NOMO-1 treated with dmso at 0.1 percent for 144 hours (cell line): ENCODE data around the gene EXO1.
"Not testable (repeated sequence)": the region's sequence is repeated elsewhere in the genome, so short reads cannot be mapped to it uniquely, and the experiment has no call there.

Experiments used
- DNase-seq: peaks from one replicate; lab custom pipeline; 2025; ENCODE audit not compliant: unreplicated experiment; lab: John Stamatoyannopoulos, UW

Gene EXO1

GRCh38 chr1:241847796-241848685 lies at the start of gene EXO1:
Gene EXO1, plus strand, starts transcription at chr1:241848204. Its CDS starts 2,222 bp downstream, at chr1:241850426.
- peak; percentile 92 for DNase-seq

DNA sequence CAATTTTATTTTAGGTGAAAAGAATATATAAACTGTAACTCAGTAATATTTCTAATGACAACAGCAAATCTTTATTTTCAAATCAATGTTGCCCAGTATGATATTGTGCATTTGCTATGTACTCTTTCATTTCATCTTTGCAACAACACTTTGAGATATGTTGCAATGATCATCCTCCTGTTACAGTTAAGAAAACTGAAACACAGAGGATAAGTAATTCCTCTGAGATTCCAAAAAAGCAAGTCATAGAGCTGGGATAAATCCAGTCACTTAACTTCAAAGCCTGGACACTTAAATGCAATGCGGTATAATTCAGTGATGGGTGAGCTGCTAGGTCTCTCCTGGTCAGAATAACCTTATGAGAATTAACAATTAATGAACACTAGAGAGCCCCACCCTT lies 48.6 kb upstream of the EXO1 start:
- no peak for DNase-seq

DNA sequence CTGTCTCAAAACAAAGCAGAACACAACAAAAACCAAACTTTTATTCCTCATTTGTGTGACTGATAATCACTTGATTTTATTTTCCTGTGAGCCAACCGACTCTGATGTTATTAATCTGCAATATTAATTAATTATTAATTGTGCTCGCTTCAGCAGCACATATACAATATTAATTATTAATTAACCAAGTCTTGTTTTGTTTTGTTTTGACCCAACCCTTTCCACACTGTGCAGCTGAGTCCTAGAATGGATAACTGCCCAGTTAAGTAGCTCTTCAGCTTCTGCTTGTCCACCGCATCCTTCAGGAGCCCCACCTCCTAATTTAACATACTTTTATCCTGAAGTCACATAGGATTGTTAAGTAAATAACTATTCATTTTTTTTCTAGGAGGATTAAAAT lies 47.4 kb upstream of the EXO1 start:
- DNase-seq, result no peak

GRCh38 chr1:241802863-241803262 lies 45.1 kb upstream of the EXO1 start:
- no peak for DNase-seq

GRCh38 chr1:241804706-241805105 lies 43.3 kb upstream of the EXO1 start:
- not testable (repeated sequence) for DNase-seq

DNA sequence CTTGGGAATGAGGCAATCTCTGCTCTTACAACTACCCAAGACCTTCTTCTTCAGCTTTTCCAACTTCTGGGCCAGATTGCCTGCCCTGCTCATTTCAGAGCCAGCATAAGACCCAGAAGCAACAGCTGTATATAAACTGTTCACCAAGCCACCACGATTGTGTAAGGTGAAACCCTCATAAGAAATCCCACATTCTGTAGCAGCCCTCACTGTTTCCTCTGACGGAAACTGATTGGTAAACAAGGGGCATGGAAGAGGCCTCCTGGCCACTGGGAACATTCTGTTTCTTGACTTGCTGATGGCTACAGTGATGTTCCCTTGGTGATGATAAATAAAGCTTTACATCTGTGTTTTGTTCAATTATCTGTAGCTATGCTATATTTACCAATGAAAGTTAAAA lies 39.7 kb upstream of the EXO1 start:
- DNase-seq, result no peak

DNA sequence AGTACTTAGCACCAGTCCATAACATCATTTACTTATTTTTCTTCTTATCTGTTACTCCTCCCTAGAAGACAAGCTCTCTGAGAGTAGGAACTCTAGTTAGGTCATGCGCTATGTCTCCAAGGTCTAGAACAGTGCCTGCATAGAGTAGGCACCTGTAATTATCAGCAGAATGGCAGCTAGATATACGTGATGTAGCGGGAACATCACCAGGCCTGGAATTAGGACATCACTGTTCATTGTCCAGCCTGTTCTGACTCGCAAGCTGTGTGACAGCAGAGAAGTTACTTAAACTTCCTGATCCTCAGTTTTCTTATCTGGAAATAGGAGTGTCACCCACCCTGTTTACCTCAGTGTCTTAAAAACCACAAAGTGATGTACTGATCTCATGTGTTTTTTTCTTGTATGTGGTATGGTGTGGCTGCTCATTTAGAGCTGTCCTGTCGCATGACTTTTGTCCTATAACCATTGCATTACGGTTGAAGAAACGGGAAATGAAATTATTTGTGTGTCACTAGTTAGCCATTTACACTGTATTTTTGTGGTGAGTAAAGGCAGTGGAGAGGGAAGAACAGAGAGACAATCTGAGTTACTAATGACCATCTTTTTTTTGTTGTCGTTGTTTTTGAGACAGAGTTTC lies 37.1 kb upstream of the EXO1 start:
- peak; percentile 58 for DNase-seq

DNA sequence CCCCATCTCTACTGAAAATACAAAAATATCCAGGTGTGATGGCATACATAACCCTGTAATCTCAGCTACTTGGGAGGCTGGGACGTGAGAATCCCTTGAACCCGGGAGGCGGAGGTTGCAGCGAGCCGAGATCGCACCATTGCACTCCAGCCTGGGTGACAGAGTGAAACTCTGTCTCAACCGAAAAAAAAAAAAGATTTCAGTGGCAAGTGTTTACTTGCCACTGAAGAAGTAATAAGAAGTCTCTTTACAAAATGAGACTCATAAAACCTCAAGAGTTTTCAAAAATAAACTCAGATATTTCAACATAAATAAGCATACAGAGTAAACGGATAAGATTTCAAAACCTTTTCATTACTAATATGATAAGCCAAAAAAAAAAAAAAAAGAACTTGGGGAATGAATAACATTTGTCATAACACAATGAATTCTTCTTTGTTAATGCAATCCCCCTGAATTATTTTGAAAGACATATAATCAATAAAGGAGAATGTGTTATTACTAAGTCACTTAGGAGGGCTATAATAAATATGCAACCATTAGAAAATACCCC lies 34.2 kb upstream of the EXO1 start:
- no peak for DNase-seq

DNA sequence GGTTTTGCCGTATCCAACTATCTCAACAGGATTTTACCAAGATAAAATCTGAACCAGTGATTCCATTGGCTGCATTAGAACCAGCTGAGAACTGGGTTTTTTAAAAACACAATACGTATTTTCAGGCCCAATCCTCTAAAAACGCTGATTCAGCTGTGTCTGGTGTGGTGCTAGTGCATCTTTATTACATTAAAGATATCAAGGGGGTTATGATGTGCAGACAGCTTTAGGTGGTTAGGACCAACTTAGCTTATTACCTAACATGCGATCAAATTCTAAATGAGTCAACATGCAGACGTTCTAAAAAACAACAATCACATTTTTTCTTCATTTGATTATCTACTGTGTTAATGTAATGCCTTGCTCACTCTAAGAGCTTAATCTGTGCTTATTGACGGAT lies 32.0 kb upstream of the EXO1 start:
- no peak for DNase-seq

GRCh38 chr1:241817331-241817792 lies 30.6 kb upstream of the EXO1 start:
- DNase-seq, result no peak

DNA sequence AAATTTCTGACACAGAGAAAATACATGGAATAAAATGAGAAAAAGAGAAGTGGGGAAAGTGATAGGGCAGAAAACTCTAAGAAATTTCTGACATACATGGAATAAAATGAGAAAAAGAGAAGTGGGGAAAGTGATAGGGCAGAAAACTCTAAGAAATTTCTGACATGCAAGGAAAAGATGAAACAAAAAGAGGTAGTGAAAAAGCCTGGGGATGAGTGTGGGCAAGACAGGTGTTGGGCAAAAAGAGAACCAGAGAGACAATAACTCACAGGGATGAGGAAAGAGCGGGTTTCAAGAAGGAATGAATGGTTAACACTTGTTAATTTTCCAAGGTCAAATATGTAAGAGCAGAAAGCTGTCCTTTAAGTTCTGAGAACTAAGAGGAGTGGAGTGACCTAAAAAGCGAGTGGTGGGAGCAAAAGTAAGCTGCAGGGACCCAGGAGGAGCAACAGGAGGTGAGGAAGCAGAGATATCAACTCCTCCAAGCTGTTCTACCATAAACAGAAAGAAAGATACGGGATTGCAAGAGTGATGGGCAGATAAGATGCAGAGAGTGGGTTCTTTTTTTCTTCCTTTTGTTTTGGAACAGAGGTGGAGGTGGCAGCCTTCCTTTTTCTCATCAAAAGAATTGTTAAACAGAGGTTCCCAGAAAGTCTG lies 29.9 kb upstream of the EXO1 start:
- DNase-seq, result peak; percentile 93

DNA sequence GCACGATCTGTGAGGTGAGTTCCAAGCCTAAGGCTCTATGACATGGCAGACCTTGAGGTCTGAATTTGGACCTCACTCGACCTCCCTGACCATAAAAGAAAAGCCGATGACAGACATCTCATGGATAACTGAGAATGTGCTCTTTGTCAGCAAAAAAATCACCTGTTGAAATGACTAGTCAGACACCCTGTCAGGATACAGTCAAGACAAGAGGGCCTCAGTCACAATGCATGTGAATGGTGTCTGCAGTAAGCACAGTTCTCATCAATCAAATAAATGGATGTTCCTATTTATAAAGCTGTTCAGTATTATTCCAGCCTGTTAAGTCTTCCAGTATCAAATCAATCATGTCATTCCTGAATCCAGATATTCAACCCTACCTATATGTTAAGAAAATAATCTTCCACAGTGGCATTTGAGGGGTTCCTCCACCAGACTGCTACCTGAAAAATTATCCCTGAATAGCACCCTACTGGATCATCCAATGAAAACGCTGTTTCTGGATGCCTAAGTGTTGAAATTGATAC lies 28.6 kb upstream of the EXO1 start:
- DNase-seq, result no peak

GRCh38 chr1:241821363-241821762 lies 26.6 kb upstream of the EXO1 start:
- no peak for DNase-seq

DNA sequence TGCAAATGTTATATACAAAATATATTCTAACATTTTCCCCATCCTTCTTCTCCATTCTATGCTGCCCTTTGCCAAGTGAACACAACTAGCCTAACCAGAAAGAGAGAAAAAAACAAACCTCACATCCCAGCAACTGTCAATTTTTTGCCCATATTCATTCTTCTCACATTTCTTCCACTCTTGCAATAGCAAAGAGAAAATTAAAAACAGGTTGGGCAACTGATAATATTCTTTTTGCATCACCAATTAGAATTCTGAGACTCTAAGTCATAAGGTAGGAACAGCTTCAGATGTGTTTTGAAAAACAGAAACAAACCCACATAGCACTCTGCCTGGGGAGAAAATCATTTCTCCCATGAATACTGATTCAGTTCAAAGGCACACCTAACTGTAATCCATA lies 25.2 kb upstream of the EXO1 start:
- no peak for DNase-seq

DNA sequence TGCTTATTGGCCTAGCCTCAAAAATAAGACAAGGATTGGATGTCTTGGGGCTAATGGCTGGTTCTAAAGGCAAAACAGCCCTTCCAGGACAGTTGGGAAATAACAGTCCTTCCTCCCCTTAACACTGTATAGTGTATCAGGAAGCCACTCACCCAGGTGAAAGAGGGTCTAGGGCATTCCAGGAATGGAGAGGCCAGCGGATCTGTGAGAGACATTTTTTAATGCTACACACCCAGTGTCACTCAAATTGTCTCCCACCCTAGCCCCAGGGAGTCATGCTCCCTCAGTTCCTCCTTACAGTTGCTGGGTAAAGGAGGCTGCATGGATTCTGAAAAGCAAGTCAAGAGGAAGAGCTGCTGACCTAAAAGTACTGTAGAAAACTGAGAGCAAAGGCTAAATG lies 24.1 kb upstream of the EXO1 start:
- DNase-seq, result no peak

DNA sequence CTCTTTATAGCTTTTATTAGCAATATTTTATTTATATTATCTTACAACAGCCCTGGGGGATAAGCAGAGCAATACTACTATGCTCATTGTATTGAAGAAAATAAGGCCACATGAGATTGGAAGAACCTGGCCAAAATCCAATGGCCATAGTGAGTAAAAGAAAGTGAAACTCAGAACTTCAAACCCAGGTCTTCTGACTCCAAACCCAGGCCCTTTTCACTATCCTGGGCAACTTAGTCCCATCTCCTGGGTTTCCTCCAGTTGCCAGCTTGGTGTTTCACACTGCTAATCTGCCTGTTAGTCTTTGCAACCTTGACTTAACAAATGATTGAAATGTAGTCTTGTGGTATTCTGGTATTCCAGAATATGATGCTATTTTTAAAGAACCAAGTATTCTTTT lies 22.4 kb upstream of the EXO1 start:
- no peak for DNase-seq

DNA sequence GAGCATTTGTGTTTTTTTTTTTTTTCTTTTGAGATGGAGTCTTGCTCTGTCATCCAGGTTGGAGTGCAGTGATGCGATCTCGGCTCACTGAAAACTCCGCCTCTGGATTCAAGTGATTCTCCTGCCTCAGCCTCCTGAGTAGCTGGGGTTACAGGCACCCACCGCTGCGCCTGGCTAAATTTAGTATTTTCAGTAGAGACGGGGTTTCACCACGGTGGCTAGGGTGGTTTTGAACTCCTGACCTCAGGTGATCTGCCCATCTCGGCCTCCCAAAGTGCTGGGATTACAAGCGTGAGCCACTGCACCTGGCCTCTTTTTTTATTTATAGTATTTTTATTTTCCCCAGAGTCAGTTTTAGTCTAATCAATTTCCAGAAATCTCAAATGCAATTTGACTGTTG lies 21.4 kb upstream of the EXO1 start:
- not testable (repeated sequence) for DNase-seq

DNA sequence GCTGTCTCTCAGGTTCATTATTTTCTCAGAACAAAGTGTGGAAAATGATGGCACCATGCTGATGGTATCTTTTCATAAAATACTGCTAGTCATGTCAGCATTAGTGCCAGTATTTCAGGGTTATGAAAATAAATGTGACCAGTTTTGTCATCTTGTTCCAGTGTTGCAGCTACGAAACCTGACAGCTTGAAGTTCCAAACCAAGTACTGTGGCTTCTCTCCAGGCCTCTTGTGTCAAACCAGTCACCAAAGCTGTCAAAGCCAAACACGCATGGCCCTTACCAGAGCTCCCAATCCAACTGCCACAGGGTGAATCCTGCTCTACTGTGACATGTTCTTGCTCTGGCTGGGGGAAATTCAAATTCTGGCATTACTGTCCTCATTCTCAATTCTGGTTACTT lies 20.7 kb upstream of the EXO1 start:
- DNase-seq, result no peak

DNA sequence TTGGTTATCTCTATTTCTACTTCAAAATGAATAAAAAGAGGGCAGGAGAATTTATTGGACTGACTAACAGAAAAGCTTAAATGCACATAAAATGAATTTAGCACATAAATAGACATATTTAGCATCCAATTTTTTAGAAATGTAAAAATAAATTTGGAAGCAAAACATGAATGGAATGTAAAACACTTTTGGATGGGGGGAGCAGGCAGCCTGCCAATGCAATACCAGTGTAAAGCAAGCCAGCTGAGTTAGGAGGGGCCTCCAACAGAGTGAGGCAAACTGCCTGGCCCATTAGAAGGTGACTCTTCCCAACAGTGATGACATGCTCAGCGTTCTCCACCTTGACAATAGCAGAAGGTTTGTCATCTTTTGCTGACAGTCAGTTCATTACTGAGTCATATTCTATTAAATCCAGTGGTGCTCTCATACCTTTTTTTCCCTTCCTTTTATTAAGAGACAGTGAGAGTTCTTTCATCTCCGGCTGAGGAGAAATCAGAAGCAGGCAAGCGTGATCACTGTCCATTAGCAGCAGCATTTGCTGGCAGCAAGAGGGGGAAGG lies 19.5 kb upstream of the EXO1 start:
- DNase-seq, result no peak

DNA sequence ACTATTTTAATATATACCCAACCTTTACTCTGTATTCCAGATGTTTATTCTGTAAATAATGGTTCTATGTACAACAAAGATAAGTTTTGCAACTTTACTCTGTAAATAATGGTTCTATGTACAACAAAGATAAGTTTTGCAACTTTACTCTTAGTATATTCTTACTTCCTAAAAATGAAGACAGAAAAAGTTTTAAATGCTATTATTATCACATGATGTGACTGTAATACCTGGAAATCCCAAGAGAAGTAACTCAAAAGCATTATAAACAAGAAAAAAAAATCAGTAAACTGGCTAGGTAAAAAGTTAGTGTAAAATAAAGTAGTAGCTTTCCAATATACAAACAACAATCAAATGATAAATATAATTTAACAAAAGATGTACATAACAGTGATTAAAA lies 18.5 kb upstream of the EXO1 start:
- no peak for DNase-seq

DNA sequence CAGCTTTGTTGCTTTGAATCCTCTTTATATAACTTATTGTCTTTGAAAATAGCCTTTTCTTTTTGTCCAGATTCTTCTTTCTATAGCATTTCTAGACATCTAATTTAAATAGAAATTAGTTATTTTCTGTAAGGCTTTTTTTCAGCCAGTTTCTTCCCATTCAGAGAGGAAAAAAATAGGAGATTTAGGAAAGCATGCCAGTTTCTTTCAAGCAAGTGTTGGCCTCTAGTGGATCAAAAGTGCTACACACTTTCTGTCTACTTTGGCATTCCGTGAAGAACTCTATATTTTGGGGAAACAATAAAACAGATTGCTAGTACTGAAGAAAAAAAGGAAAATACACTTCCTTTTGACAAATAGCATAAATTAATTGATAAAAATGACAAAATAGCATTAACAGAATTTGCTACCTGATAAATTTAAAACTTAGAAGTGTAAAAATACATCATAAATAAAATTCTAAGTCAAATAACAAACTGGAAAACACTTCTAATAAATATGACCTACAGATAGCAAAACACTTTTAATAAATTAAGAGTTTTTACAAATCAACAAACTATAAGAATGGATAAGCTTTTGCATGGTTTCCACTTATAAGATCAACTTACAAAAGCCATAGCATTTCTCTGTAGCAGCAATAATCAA lies 13.1 kb upstream of the EXO1 start:
- peak; percentile 5 for DNase-seq
